Suprapubic skin (tissue), 3 donors: ENCODE measurements around the gene OR2T27.

Experiments
- POLR2AphosphoS5 ChIP-seq, 3 donors: sonication (generic); formaldehyde crosslinking; IDR thresholded peaks; one replicate each; pipeline ENCODE4 v1.6.1; 2017; ENCODE audit warnings: antibody characterized with exemption in 3 of 3
- TF ChIP-seq, protein P1 (sequence below), 2 donors: fragments of 200-600 bp in 1 of 2; fragments of 450-650 bp in 1 of 2; sonication (generic) in 1 of 2; IDR thresholded peaks; one replicate each; pipeline ENCODE4 v1.5.1; 2016 to 2019; ENCODE audit warnings: antibody characterized with exemption in 2 of 2, mild to moderate bottlenecking in 1 of 2, moderate library complexity in 1 of 2

DNA sequence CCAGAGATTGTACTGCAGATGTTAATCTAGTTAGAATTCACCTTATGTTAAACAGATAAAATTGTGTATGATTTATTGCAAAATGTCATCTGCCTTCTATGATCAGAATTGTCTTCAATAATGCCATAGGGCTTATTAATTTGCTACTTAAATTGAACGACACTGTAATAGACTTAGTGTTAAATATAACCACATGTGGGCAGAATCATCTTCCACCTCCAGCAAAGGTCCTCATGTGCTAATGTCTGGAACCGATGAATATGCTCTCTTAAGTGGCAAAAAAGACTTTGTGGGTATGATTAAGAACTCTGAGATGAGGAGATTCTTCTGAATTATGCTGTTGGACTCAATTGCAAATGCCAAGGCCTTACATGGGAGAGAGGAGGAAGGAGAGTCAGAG lies 24.8 kb downstream of the OR2T27 start:
- TF ChIP-seq, protein P1, sequence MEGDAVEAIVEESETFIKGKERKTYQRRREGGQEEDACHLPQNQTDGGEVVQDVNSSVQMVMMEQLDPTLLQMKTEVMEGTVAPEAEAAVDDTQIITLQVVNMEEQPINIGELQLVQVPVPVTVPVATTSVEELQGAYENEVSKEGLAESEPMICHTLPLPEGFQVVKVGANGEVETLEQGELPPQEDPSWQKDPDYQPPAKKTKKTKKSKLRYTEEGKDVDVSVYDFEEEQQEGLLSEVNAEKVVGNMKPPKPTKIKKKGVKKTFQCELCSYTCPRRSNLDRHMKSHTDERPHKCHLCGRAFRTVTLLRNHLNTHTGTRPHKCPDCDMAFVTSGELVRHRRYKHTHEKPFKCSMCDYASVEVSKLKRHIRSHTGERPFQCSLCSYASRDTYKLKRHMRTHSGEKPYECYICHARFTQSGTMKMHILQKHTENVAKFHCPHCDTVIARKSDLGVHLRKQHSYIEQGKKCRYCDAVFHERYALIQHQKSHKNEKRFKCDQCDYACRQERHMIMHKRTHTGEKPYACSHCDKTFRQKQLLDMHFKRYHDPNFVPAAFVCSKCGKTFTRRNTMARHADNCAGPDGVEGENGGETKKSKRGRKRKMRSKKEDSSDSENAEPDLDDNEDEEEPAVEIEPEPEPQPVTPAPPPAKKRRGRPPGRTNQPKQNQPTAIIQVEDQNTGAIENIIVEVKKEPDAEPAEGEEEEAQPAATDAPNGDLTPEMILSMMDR (IDR thresholded peaks at IDR 0.05), result no peak
- no peak for TF ChIP-seq POLR2AphosphoS5 (IDR thresholded peaks at IDR 0.05)
